H1 (cell line): ENCODE measurements around the gene NDUFA5. TPM values are rescaled to one million over a fixed set of nuclear protein-coding genes. Genes with fewer than 3 reads are reported as not detected.
A peak's percentile ranks its signal among the peaks of the same experiment; 100 is the strongest.

Experiments
- CTCF ChIA-PET: fragments of 300-600 bp; sonication (Branson Sonifier 250); formaldehyde crosslinking; loops from one replicate; lab custom pipeline; 2021; ENCODE audit not compliant: partially characterized antibody; lab: Charles Lee
- POLR2A ChIA-PET: fragments of 300-600 bp; sonication (Branson Sonifier 250); formaldehyde crosslinking; loops from one replicate; lab custom pipeline; 2021; ENCODE audit warnings: inconsistent platforms; ENCODE audit not compliant: partially characterized antibody; lab: Charles Lee
- DNase-seq, 2 experiments: peaks; one replicate each; pipeline versions ENCODE4 v3.0.0 to v3.0.0-alpha.2; 2010 to 2022; ENCODE audit warnings: low spot score in 2 of 2, low read depth in 1 of 2, mixed read lengths in 1 of 2
- FAIRE-seq: peaks from 2 replicates; lab custom pipeline; 2011; peaks lifted over from hg19 to GRCh38; lab: Jason Lieb, UNC
- H2AFZ ChIP-seq: 2 replicates; pipeline ENCODE4 v1.8.1; 2012; ENCODE audit warnings: low read length, inconsistent platforms
- H2AK5ac ChIP-seq: 2 replicates; pipeline ENCODE4 v1.6.1; 2013; ENCODE audit warnings: low read depth, low read length
- H2BK120ac ChIP-seq: replicated peaks from 2 replicates; pipeline ENCODE3; 2013; ENCODE audit warnings: low read depth, low read length, inconsistent platforms
- H2BK12ac ChIP-seq: 2 replicates; pipeline ENCODE4 v1.6.1; 2013; ENCODE audit warnings: low read depth, low read length
- H2BK15ac ChIP-seq: 2 replicates; pipeline ENCODE4 v1.6.1; 2013; ENCODE audit warnings: low read length
- H2BK20ac ChIP-seq: 2 replicates; pipeline ENCODE4 v1.6.1; 2013; ENCODE audit warnings: low read length
- H2BK5ac ChIP-seq: 2 replicates; pipeline ENCODE4 v1.6.1; 2013; ENCODE audit warnings: low read depth, low read length
- H3K14ac ChIP-seq: 2 replicates; pipeline ENCODE4 v1.6.1; 2013; ENCODE audit warnings: inconsistent platforms; ENCODE audit not compliant: insufficient read length
- H3K18ac ChIP-seq: 2 replicates; pipeline ENCODE4 v1.6.1; 2013; ENCODE audit warnings: low read length; ENCODE audit errors: extremely low read depth
- H3K23ac ChIP-seq: 2 replicates; pipeline ENCODE4 v1.6.1; 2013; ENCODE audit warnings: inconsistent platforms; ENCODE audit not compliant: insufficient read length
- H3K23me2 ChIP-seq: 2 replicates; pipeline ENCODE4 v1.6.1; 2013; ENCODE audit warnings: low read depth, low read length
- H3K27ac ChIP-seq: 2 replicates; pipeline ENCODE4 v1.6.1; 2011; ENCODE audit warnings: low read depth, low read length, inconsistent platforms
- H3K27me3 ChIP-seq, 4 experiments: replicated peaks in 1 of 4; 1 replicate in 1 of 4; 2 replicates in 3 of 4; pipeline versions ENCODE4 v1.6.1 to v1.8.1; 2011 to 2013; ENCODE audit warnings: low read length in 3 of 4, mild to moderate bottlenecking in 3 of 4, inconsistent platforms in 2 of 4, mixed read lengths in 2 of 4, moderate library complexity in 1 of 4; ENCODE audit not compliant: control insufficient read depth in 3 of 4, insufficient read depth in 3 of 4; ENCODE audit errors: extremely low read depth in 1 of 4
- H3K36me3 ChIP-seq, 4 experiments: 2 replicates each; pipeline versions ENCODE4 v1.6.1 to v1.8.1; 2011 to 2013; ENCODE audit warnings: mild to moderate bottlenecking in 4 of 4, low read length in 3 of 4, moderate library complexity in 2 of 4, control low read depth in 1 of 4, inconsistent platforms in 1 of 4; ENCODE audit not compliant: insufficient read depth in 4 of 4, control insufficient read depth in 2 of 4
- H3K4ac ChIP-seq: replicated peaks from 2 replicates; pipeline ENCODE3; 2013; ENCODE audit warnings: low read length, low read depth, mixed read lengths, inconsistent platforms; ENCODE audit not compliant: insufficient read length
- H3K4me1 ChIP-seq, 4 experiments: replicated peaks in 1 of 4; 1 replicate in 1 of 4; 2 replicates in 3 of 4; pipeline versions ENCODE4 v1.6.1 to v1.8.1; 2011 to 2013; ENCODE audit warnings: low read length in 3 of 4, inconsistent platforms in 2 of 4, mixed read lengths in 1 of 4; ENCODE audit not compliant: insufficient read depth in 4 of 4, control insufficient read depth in 3 of 4
- H3K4me2 ChIP-seq, 2 experiments: 2 replicates each; pipeline versions ENCODE4 v1.6.1 to v1.8.1; 2011 to 2013; ENCODE audit warnings: low read depth in 2 of 2, low read length in 2 of 2, control low read depth in 1 of 2, inconsistent platforms in 1 of 2, mild to moderate bottlenecking in 1 of 2; ENCODE audit not compliant: insufficient read depth in 1 of 2
- H3K4me3 ChIP-seq, 4 experiments: fragments of 200-600, 300-600 bp in 1 of 4; sonication (generic), shearing (Covaris generic), sonication (Bioruptor Twin) in 1 of 4; 2 replicates each; pipeline versions ENCODE4 v1.5.1 to v1.8.1; 2011 to 2016; ENCODE audit warnings: low read length in 4 of 4, low read depth in 3 of 4, control low read depth in 2 of 4, inconsistent platforms in 2 of 4, mild to moderate bottlenecking in 2 of 4, mixed read lengths in 1 of 4, moderate library complexity in 1 of 4; ENCODE audit not compliant: insufficient read depth in 2 of 4; ENCODE audit errors: extremely low read depth in 1 of 4
- H3K56ac ChIP-seq: replicated peaks from 2 replicates; pipeline ENCODE3; 2013; ENCODE audit warnings: low read depth, mild to moderate bottlenecking, mixed read lengths, low read length, inconsistent platforms; ENCODE audit not compliant: insufficient read length
- H3K79me1 ChIP-seq: 2 replicates; pipeline ENCODE4 v1.6.1; 2013; ENCODE audit warnings: low read depth, low read length, control low read depth
- H3K79me2 ChIP-seq, 2 experiments: 2 replicates each; pipeline versions ENCODE4 v1.6.1 to v1.8.1; 2012 to 2013; ENCODE audit warnings: low read length in 2 of 2, mild to moderate bottlenecking in 2 of 2, inconsistent platforms in 1 of 2; ENCODE audit not compliant: insufficient read depth in 2 of 2, control insufficient read depth in 1 of 2
- H3K9ac ChIP-seq, 4 experiments: replicated peaks in 1 of 4; 1 replicate in 1 of 4; 2 replicates in 3 of 4; pipeline versions ENCODE4 v1.6.1 to v1.8.1; 2011 to 2013; ENCODE audit warnings: low read depth in 3 of 4, low read length in 3 of 4, control low read depth in 2 of 4, mild to moderate bottlenecking in 2 of 4, moderate library complexity in 2 of 4, inconsistent platforms in 1 of 4; ENCODE audit errors: extremely low read depth in 1 of 4
- H3K9me3 ChIP-seq, 2 experiments: 2 replicates each; pipeline versions ENCODE4 v1.6.1 to v1.8.1; 2012 to 2013; ENCODE audit warnings: mild to moderate bottlenecking in 2 of 2, moderate library complexity in 2 of 2, control low read depth in 1 of 2, inconsistent platforms in 1 of 2, low read depth in 1 of 2, low read length in 1 of 2, mixed read lengths in 1 of 2; ENCODE audit not compliant: insufficient read depth in 2 of 2
- H4K20me1 ChIP-seq, 2 experiments: replicated peaks in 1 of 2; 2 replicates each; pipeline versions ENCODE3 to v1.8.1; 2011 to 2013; ENCODE audit warnings: inconsistent platforms in 2 of 2, low read length in 2 of 2, mild to moderate bottlenecking in 1 of 2; ENCODE audit not compliant: insufficient read depth in 2 of 2, control insufficient read depth in 1 of 2
- H4K5ac ChIP-seq: 2 replicates; pipeline ENCODE4 v1.6.1; 2013; ENCODE audit warnings: low read length, low read depth, mixed read lengths, inconsistent platforms; ENCODE audit not compliant: insufficient read length
- H4K8ac ChIP-seq: 2 replicates; pipeline ENCODE4 v1.8.0; 2013; ENCODE audit warnings: mild to moderate bottlenecking, moderate library complexity, low read length, inconsistent platforms; ENCODE audit not compliant: insufficient read depth; ENCODE audit errors: extremely low read depth
- H4K91ac ChIP-seq: replicated peaks from 2 replicates; pipeline ENCODE3; 2013; ENCODE audit warnings: low read length, mixed read lengths, inconsistent platforms; ENCODE audit not compliant: insufficient read length
- CBX5 ChIP-seq: fragments of 300-800, 300-1000 bp; sonication (generic); IDR thresholded peaks from 2 replicates; pipeline ENCODE4 v1.7.1; 2016; ENCODE audit warnings: antibody characterized with exemption, low read length, low read depth
- CHD1 ChIP-seq: IDR thresholded peaks from 2 replicates; pipeline ENCODE4 v1.6.1; 2012; ENCODE audit warnings: low read depth, low read length, improper control_type of control experiment
- CTBP2 ChIP-seq: IDR thresholded peaks from 2 replicates; pipeline ENCODE4 v1.7.0; 2011; ENCODE audit warnings: borderline replicate concordance, mild to moderate bottlenecking, moderate library complexity, mixed read lengths, low read length; ENCODE audit not compliant: insufficient read depth, insufficient read length
- EP300 ChIP-seq, 2 experiments: IDR thresholded peaks; 1 replicate in 1 of 2; 2 replicates in 1 of 2; pipeline ENCODE4 v1.6.1; 2011 to 2012; ENCODE audit warnings: low read depth in 2 of 2, low read length in 2 of 2, mild to moderate bottlenecking in 2 of 2, borderline replicate concordance in 1 of 2, inconsistent platforms in 1 of 2, moderate library complexity in 1 of 2
- KDM5A ChIP-seq: fragments of 200-600 bp; IDR thresholded peaks from 2 replicates; pipeline ENCODE4 v1.7.1; 2012; ENCODE audit warnings: mild to moderate bottlenecking, low read length, inconsistent platforms, mixed read lengths
- MAFK ChIP-seq: IDR thresholded peaks from 2 replicates; pipeline ENCODE4 v1.6.1; 2012; ENCODE audit warnings: low read depth, mild to moderate bottlenecking, improper control_type of control experiment, low read length
- RXRA ChIP-seq: IDR thresholded peaks from 2 replicates; pipeline ENCODE4 v1.6.1; 2011; ENCODE audit warnings: low read depth, mild to moderate bottlenecking, low read length, moderate library complexity; ENCODE audit not compliant: insufficient read depth
- SIX5 ChIP-seq: IDR thresholded peaks from 2 replicates; pipeline ENCODE4 v1.6.1; 2011; ENCODE audit warnings: mild to moderate bottlenecking, low read depth, low read length
- SP1 ChIP-seq: IDR thresholded peaks from 2 replicates; pipeline ENCODE4 v1.6.1; 2011; ENCODE audit warnings: low read depth, low read length
- TCF12 ChIP-seq: IDR thresholded peaks from 2 replicates; pipeline ENCODE4 v1.6.1; 2011; ENCODE audit warnings: low read depth, mild to moderate bottlenecking, low read length
- TEAD4 ChIP-seq: IDR thresholded peaks from 2 replicates; pipeline ENCODE4 v1.6.1; 2012; ENCODE audit warnings: low read depth, low read length, inconsistent platforms, mixed read lengths
- YY1 ChIP-seq: IDR thresholded peaks from 2 replicates; pipeline ENCODE4 v1.6.1; 2011; ENCODE audit warnings: low read depth, mild to moderate bottlenecking, low read length
- ZNF274 ChIP-seq: IDR thresholded peaks from 2 replicates; pipeline ENCODE4 v1.7.0; 2012; ENCODE audit warnings: low read length, borderline replicate concordance; ENCODE audit errors: extremely low read depth
- WGBS, 2 experiments: shearing (Covaris generic) in 1 of 2; methylation state at CpG; one replicate each; pipeline versions ENCODE4 v1.1.6 to v1.1.7; 2013 to 2015; ENCODE audit warnings: low lambda C conversion rate in 2 of 2, mixed read lengths in 2 of 2, inconsistent platforms in 1 of 2, low coverage in 1 of 2, missing lambda C conversion rate in 1 of 2; ENCODE audit not compliant: insufficient replicate concordance in 2 of 2, insufficient coverage in 1 of 2, insufficient read length in 1 of 2; ENCODE audit errors: extremely low coverage in 1 of 2, missing lambda C conversion rate in 1 of 2; 5-methylcytosine and 5-hydroxymethylcytosine counted together
- polyA plus RNA-seq, 7 experiments: library from polyadenylated mRNA; depleted of rRNA in 3 of 7; stranded (reverse) in 5 of 7; unstranded in 2 of 7; fragments of >200 nt in 5 of 7; fragments of 200-250 nt in 2 of 7; gene quantifications; 1 replicate in 5 of 7; 2 replicates in 1 of 7; 4 replicates in 1 of 7; pipeline versions ENCODE4 v1.2.1 to v1.2.3, GENCODE V29; 2011 to 2013; ENCODE audit warnings: missing spikeins in 2 of 7, mixed read lengths in 2 of 7
- total RNA-seq: library from RNA; stranded (reverse); fragmentation: NEBNext Ultra II Directional; extraction: Animal tissue kit (Norgen Biotek cat#: 25700); gene quantifications from 2 replicates; pipeline ENCODE4 v1.2.1, GENCODE V29; 2021
- TF ChIP-seq, protein P1 (sequence below): IDR thresholded peaks from 2 replicates; pipeline ENCODE4 v1.6.1; 2011; ENCODE audit warnings: low read length, improper control_type of control experiment

The NDUFA5 gene
- total and polyA plus RNA-seq, 2 of the 8 experiments (the other 6 are each of a cell fraction or from before 2014, with no cell fraction given): 7.6 to 76.3 TPM

DNA sequence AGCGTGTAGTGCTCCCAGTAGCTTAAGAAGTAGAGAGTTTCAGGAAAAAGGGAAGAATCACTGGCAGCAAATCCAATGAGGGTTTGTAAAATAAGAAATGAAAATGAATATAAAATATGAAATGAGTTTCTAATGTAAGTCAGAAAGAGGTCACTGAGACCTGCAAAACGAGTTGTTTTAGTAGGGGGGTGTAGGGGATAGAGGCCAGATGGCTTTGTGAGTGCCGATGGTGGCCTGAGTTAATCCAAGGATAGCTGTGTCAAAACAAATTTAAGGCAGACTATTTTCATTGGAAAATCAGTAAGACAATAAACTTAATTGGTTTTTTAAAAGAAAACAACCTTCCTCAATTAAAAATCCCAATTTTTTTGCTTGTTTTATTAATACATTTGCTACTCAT lies 43.3 kb upstream of the NDUFA5 start:
- no peak overlapping the region for H2BK12ac ChIP-seq
- no peak overlapping the region for H3K4me2 ChIP-seq
- H3K79me2 ChIP-seq: no peaks in the 10 kb centered on the region
- no peaks in the 10 kb centered on the region for H3K4me1 ChIP-seq
- H4K8ac ChIP-seq: no peak overlapping the region
- H2BK120ac ChIP-seq: no peak overlapping the region
- FAIRE-seq (no peak), DNase-seq (no peak)
- H3K14ac ChIP-seq: no peak overlapping the region
- no peak overlapping the region for H4K5ac ChIP-seq
- ChIA-PET CTCF (interaction anchor here (1.1 to 1.5 kb wide), 2 partner anchors 23 to 26 kb away, joined by 3 to 7 read pairs; no protein-coding TSS in a partner anchor), POLR2A (no interaction called here)
- H3K4me3 ChIP-seq: no peak overlapping the region
- 0 out of 2 replicates have a peak overlapping the region, but pooled peaks have one; percentile 7 for H2AFZ ChIP-seq
- WGBS, 2 experiments: 78% methylated on average over 3 of the region's 3 CpGs; no CpG with 5 or more reads in 1 of the 2 experiments
- H3K27ac ChIP-seq: no peak overlapping the region
- H3K56ac ChIP-seq: no peak overlapping the region
- no peaks in the 10 kb centered on the region for H4K20me1 ChIP-seq
- no peaks in the 10 kb centered on the region for H3K79me1 ChIP-seq
- no peak overlapping the region for H3K23ac ChIP-seq
- H3K23me2 ChIP-seq: no peaks in the 10 kb centered on the region; the same call in 1 of the 2 replicates
- no peaks in the 10 kb centered on the region for H3K9me3 ChIP-seq
- H3K36me3 ChIP-seq: no peaks in the 10 kb centered on the region
- no peak overlapping the region for H3K18ac ChIP-seq
- no peak overlapping the region for H2BK5ac ChIP-seq
- no peaks in the 10 kb centered on the region for H3K27me3 ChIP-seq
- H2BK15ac ChIP-seq: no peak overlapping the region
- no peak overlapping the region for H3K4ac ChIP-seq
- H2AK5ac ChIP-seq: no peak overlapping the region
- no peak overlapping the region for H3K9ac ChIP-seq
- no peak overlapping the region for H2BK20ac ChIP-seq
- H4K91ac ChIP-seq: no peak overlapping the region
- TF ChIP-seq MAFK (no peak), TEAD4 (no peak), CBX5 (no peak), RXRA (no peak), YY1 (no peak), KDM5A (no peak), ZNF274 (no peak), SIX5 (no peak), EP300 (IDR thresholded peaks at IDR 0.05; ENCODE audit: borderline replicate concordance in 1 of 2, low read depth in 2 of 2, low read length in 2 of 2) (no peak), SP1 (no peak), CTBP2 (no peak), CHD1 (no peak), TCF12 (no peak)
- TF ChIP-seq, protein P1, sequence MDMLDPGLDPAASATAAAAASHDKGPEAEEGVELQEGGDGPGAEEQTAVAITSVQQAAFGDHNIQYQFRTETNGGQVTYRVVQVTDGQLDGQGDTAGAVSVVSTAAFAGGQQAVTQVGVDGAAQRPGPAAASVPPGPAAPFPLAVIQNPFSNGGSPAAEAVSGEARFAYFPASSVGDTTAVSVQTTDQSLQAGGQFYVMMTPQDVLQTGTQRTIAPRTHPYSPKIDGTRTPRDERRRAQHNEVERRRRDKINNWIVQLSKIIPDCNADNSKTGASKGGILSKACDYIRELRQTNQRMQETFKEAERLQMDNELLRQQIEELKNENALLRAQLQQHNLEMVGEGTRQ: no peak
